ENCODE data around the gene RGL4. TPM values are rescaled to one million over a fixed set of nuclear protein-coding genes. Genes with fewer than 3 reads are reported as not detected.

Gene RGL4
- total and polyA plus RNA-seq, 2 of the 13 experiments (the other 11 are each of a cell fraction or from before 2014, with no cell fraction given) = not detected

DNA sequence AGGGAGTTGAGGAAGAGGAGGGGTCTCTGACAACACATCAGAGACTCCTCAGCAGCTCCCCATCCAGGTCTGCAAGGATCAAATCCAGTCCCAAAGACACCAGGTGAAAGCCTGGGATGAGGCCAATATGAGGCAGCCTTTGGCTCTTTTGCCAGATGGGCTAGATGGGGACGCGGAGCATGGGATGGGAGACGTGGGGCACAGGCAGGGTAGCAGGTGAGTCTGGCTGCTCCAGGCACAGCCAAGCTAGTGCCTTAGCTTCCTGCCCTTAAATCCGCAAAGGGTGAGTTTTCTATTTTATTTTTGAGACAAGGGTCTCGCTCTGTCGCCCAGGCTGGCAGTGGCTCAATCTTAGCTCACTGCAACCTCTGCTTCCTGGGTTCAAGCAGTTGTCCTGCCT, 39.1 kb upstream of the RGL4 start:
- no peak for DNase-seq (ENCODE audit: low spot score)
- no peaks in the 10 kb centered on the region for H4K20me1 ChIP-seq (ENCODE audit: insufficient read depth, low read length)
- POLR2A ChIA-PET = no interaction called here
- no peak overlapping the region for H3K9ac ChIP-seq (ENCODE audit: insufficient read depth, low read depth, low read length)
- no peak overlapping the region for H3K4me2 ChIP-seq (ENCODE audit: low read depth, low read length)
- no peak for FAIRE-seq
- H3K27ac ChIP-seq (ENCODE audit: extremely low read length, insufficient read depth, low read length) = no peak overlapping the region
- BruUV-seq (replicated peaks) = no TSS peak
- no peak overlapping the region for H3K4me3 ChIP-seq (replicated peaks in 1 of 3; ENCODE audit: insufficient read depth in 1 of 3, low read depth in 2 of 3, low read length in 3 of 3)
- H3K79me2 ChIP-seq (ENCODE audit: insufficient read depth, low read length) = no peaks in the 10 kb centered on the region
- H3K9me3 ChIP-seq (ENCODE audit: low read length) = no peaks in the 10 kb centered on the region
- no peaks in the 10 kb centered on the region for H3K27me3 ChIP-seq (ENCODE audit: control insufficient read depth in 1 of 2, insufficient read depth in 2 of 2, low read length in 2 of 2)
- no peaks in the 10 kb centered on the region for H3K36me3 ChIP-seq (replicated peaks in 1 of 2; ENCODE audit: control insufficient read depth in 1 of 2, insufficient read depth in 2 of 2, low read length in 2 of 2)
- ATAC-seq = no peak
- CTCF ChIA-PET (ENCODE audit: low intra/inter-chr PET ratio, low total read pairs) = no interaction called here
- in situ Hi-C loops (cut with HindIII; ENCODE audit: extremely low pct_ligation_motif_present, low pct_unique_long_range_greater_than_20kb) = no loop called here
- WGBS (ENCODE audit: low lambda C conversion rate) = 94% methylated on average over 6 of the region's 6 CpGs
- intact Hi-C loops (cut with micrococcal nuclease; ENCODE audit: unreplicated experiment) = no loop called here
- no peak overlapping the region for H2AFZ ChIP-seq (ENCODE audit: low read length)
- H3K4me1 ChIP-seq (ENCODE audit: insufficient read depth, low read length) = peaks cover 10% of the 10 kb centered on the region
- no peak for TF ChIP-seq ARID5B (CRISPR knock-in tag; IDR thresholded peaks at IDR 0.05)
- no peak for TF ChIP-seq POLR2A (IDR thresholded peaks at IDR 0.05; ENCODE audit: insufficient read depth in 1 of 2, low read depth in 2 of 2, low read length in 2 of 2)
- TF ChIP-seq KIAA2018 (CRISPR knock-in tag; IDR thresholded peaks at IDR 0.05; ENCODE audit: borderline replicate concordance) = no peak
- TF ChIP-seq HNRNPUL1 (IDR thresholded peaks at IDR 0.05; ENCODE audit: low read depth, low read length) = no peak
- no peak for TF ChIP-seq ZFP37 (CRISPR knock-in tag; IDR thresholded peaks at IDR 0.05; ENCODE audit: borderline replicate concordance)
- TF ChIP-seq ZBTB10 (CRISPR knock-in tag; IDR thresholded peaks at IDR 0.05; ENCODE audit: borderline replicate concordance) = no peak
- no peak for TF ChIP-seq NR2F6 (IDR thresholded peaks at IDR 0.05)
- TF ChIP-seq NR2F6 (CRISPR knock-in tag; IDR thresholded peaks at IDR 0.05) = no peak
- TF ChIP-seq U2AF1 (optimal IDR thresholded peaks at IDR 0.05; ENCODE audit: low read depth, low read length) = no peak
- no peak for TF ChIP-seq ZNF781 (CRISPR knock-in tag; IDR thresholded peaks at IDR 0.05; ENCODE audit: borderline replicate concordance, not compliant biosample characterization)
- TF ChIP-seq AGO1 (IDR thresholded peaks at IDR 0.05; ENCODE audit: low read depth, low read length, poor library complexity, severe bottlenecking) = no peak
